SK-N-SH (cell line): ENCODE data around the gene BTBD2.

Experiments used
- CHD2 ChIP-seq: fragments of 150-350 bp; IDR thresholded peaks from 2 replicates; pipeline ENCODE4 v1.6.1; 2018; ENCODE audit warnings: low read length; ENCODE audit not compliant: partially characterized antibody
- ELF1 ChIP-seq: IDR thresholded peaks from 2 replicates; pipeline ENCODE4 v1.4.0; 2012
- EP300 ChIP-seq, 2 experiments: IDR thresholded peaks; 2 replicates each; pipeline versions ENCODE4 v1.4.0 to v1.6.1; 2012; ENCODE audit warnings: borderline replicate concordance in 1 of 2, low read depth in 1 of 2, low read length in 1 of 2
- EZH2phosphoT487 ChIP-seq: fragments of 200-600 bp; sonication (generic); IDR thresholded peaks from 2 replicates; pipeline ENCODE4 v1.6.1; 2017; ENCODE audit warnings: low read depth, mixed run types, mild to moderate bottlenecking, antibody characterized with exemption, moderate library complexity, borderline replicate concordance
- FOSL2 ChIP-seq: IDR thresholded peaks from 2 replicates; pipeline ENCODE4 v1.4.0; 2012; ENCODE audit warnings: low read depth, mild to moderate bottlenecking, moderate library complexity, borderline replicate concordance
- GABPA ChIP-seq: IDR thresholded peaks from 2 replicates; pipeline ENCODE4 v1.4.0; 2012; ENCODE audit warnings: low read depth, mild to moderate bottlenecking
- JUND ChIP-seq: IDR thresholded peaks from 2 replicates; pipeline ENCODE4 v1.4.0; 2012
- NFIC ChIP-seq: IDR thresholded peaks from 2 replicates; pipeline ENCODE4 v1.4.0; 2012; ENCODE audit warnings: borderline replicate concordance
- POLR2AphosphoS5 ChIP-seq: IDR thresholded peaks from 2 replicates; pipeline ENCODE4 v1.6.1; 2012; ENCODE audit warnings: low read depth, low read length
- RAD21 ChIP-seq: IDR thresholded peaks from 2 replicates; pipeline ENCODE4 v1.6.1; 2012; ENCODE audit warnings: mild to moderate bottlenecking, low read length
- RXRA ChIP-seq: IDR thresholded peaks from 2 replicates; pipeline ENCODE4 v1.4.0; 2012; ENCODE audit warnings: low read depth, mild to moderate bottlenecking, borderline replicate concordance
- SIN3A ChIP-seq: IDR thresholded peaks from 2 replicates; pipeline ENCODE4 v1.6.1; 2012; ENCODE audit warnings: low read depth, mild to moderate bottlenecking, low read length, moderate library complexity, borderline replicate concordance
- TF ChIP-seq, protein P1 (sequence below): fragments of 200-600 bp; sonication (generic); IDR thresholded peaks from 2 replicates; pipeline ENCODE4 v1.6.1; 2017; ENCODE audit warnings: antibody characterized with exemption, mild to moderate bottlenecking, moderate library complexity
- TF ChIP-seq, protein P2 (sequence below): IDR thresholded peaks from 2 replicates; pipeline ENCODE4 v1.6.1; 2012; ENCODE audit warnings: mild to moderate bottlenecking, low read depth, low read length, moderate library complexity

DNA sequence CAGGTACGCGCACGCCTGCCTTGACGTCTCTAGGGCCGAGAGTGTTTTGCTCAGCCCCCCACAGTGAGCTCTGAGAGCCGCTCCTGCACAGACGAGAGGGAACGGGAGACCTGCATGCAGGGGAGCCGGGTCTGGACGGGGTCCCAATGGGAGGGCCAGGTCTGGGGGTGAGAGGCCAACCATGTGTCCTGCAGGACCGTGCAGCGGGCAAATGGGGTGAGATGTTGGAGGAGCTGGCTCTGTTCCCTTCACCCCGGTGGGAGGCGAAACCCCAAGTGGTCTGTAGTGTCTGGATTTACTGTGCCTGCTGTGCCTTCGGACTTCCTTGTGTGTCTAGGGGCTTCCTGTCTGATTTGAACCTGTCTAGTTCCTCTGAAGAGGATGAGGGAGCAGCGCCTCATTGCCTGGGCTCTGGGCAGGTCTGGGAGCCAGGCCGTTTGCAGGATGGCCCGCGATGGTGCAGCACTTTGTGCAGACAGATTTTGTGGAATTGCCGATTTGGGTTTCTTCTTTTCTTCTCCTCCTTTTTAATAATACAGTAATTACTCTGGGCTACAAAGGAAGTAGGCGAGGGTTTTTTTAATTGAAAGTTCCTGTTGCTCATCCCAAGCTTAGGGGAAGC, 72.5 kb downstream of the BTBD2 start:
- TF ChIP-seq ELF1 = no peak
- TF ChIP-seq FOSL2 = no peak
- TF ChIP-seq JUND = no peak
- TF ChIP-seq, protein P1, sequence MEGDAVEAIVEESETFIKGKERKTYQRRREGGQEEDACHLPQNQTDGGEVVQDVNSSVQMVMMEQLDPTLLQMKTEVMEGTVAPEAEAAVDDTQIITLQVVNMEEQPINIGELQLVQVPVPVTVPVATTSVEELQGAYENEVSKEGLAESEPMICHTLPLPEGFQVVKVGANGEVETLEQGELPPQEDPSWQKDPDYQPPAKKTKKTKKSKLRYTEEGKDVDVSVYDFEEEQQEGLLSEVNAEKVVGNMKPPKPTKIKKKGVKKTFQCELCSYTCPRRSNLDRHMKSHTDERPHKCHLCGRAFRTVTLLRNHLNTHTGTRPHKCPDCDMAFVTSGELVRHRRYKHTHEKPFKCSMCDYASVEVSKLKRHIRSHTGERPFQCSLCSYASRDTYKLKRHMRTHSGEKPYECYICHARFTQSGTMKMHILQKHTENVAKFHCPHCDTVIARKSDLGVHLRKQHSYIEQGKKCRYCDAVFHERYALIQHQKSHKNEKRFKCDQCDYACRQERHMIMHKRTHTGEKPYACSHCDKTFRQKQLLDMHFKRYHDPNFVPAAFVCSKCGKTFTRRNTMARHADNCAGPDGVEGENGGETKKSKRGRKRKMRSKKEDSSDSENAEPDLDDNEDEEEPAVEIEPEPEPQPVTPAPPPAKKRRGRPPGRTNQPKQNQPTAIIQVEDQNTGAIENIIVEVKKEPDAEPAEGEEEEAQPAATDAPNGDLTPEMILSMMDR = no peak
- TF ChIP-seq POLR2AphosphoS5 = no peak
- TF ChIP-seq CHD2 = no peak
- TF ChIP-seq, protein P2, sequence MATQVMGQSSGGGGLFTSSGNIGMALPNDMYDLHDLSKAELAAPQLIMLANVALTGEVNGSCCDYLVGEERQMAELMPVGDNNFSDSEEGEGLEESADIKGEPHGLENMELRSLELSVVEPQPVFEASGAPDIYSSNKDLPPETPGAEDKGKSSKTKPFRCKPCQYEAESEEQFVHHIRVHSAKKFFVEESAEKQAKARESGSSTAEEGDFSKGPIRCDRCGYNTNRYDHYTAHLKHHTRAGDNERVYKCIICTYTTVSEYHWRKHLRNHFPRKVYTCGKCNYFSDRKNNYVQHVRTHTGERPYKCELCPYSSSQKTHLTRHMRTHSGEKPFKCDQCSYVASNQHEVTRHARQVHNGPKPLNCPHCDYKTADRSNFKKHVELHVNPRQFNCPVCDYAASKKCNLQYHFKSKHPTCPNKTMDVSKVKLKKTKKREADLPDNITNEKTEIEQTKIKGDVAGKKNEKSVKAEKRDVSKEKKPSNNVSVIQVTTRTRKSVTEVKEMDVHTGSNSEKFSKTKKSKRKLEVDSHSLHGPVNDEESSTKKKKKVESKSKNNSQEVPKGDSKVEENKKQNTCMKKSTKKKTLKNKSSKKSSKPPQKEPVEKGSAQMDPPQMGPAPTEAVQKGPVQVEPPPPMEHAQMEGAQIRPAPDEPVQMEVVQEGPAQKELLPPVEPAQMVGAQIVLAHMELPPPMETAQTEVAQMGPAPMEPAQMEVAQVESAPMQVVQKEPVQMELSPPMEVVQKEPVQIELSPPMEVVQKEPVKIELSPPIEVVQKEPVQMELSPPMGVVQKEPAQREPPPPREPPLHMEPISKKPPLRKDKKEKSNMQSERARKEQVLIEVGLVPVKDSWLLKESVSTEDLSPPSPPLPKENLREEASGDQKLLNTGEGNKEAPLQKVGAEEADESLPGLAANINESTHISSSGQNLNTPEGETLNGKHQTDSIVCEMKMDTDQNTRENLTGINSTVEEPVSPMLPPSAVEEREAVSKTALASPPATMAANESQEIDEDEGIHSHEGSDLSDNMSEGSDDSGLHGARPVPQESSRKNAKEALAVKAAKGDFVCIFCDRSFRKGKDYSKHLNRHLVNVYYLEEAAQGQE = no peak
- no peak for TF ChIP-seq SIN3A
- TF ChIP-seq EP300 (IDR thresholded peaks at IDR 0.05; ENCODE audit: borderline replicate concordance in 1 of 2, low read depth in 1 of 2, low read length in 1 of 2) = no peak
- TF ChIP-seq NFIC = no peak
- TF ChIP-seq RAD21 = no peak
- TF ChIP-seq GABPA = no peak
- TF ChIP-seq RXRA = no peak
- no peak for TF ChIP-seq EZH2phosphoT487
